NCI-H2196 (cell line): ENCODE results near the gene USP17L11.
"Not testable (repeated sequence)": the region's sequence is repeated elsewhere in the genome, so short reads cannot be mapped to it uniquely, and the experiment has no call there.

Source experiments
- DNase-seq: peaks from one replicate; lab custom pipeline; 2025; ENCODE audit not compliant: unreplicated experiment; lab: John Stamatoyannopoulos, UW

The USP17L11 gene

GRCh38 chr4:9215105-9215504 lies at the start of gene USP17L11:
Gene USP17L11, plus strand, starts transcription at chr4:9215405. Its CDS starts 0 bp downstream, at chr4:9215405.
- DNase-seq: not testable (repeated sequence)

- peak; percentile 25 for DNase-seq
These were observed 49.2 kb upstream of the USP17L11 start for GRCh38 chr4:9165990-9166389.

GRCh38 chr4:9169791-9170459 lies 45.3 kb upstream of the USP17L11 start, which contains the start of gene FAM90A26:
Gene FAM90A26, plus strand, starts transcription at chr4:9170409. Its CDS starts 2,764 bp downstream, at chr4:9173173.
- not testable (repeated sequence) for DNase-seq

- not testable (repeated sequence) for DNase-seq
These were observed 4.8 kb upstream of the USP17L11 start, which contains the start of gene USP17L10 for GRCh38 chr4:9210357-9210756. Gene USP17L10, plus strand, starts transcription at chr4:9210657. Its CDS starts 0 bp downstream, at chr4:9210657.

- not testable (repeated sequence) for DNase-seq
These were observed 504 bp upstream of the USP17L11 start for GRCh38 chr4:9214701-9215100.

GRCh38 chr4:9219852-9220251 lies 4.6 kb downstream of the USP17L11 start, which contains the start of gene USP17L12:
Gene USP17L12, plus strand, starts transcription at chr4:9220152. Its CDS starts 0 bp downstream, at chr4:9220152.
- not testable (repeated sequence) for DNase-seq

- not testable (repeated sequence) for DNase-seq
These were observed 9.4 kb downstream of the USP17L11 start, which contains the start of gene USP17L13 for GRCh38 chr4:9224596-9224995. Gene USP17L13, plus strand, starts transcription at chr4:9224896. Its CDS starts 0 bp downstream, at chr4:9224896.

GRCh38 chr4:9230249-9230648 lies 15.0 kb downstream of the USP17L11 start:
- not testable (repeated sequence) for DNase-seq

- not testable (repeated sequence) for DNase-seq
These were observed 18.9 kb downstream of the USP17L11 start, which contains the start of gene USP17L15 for GRCh38 chr4:9234085-9234484. Gene USP17L15, plus strand, starts transcription at chr4:9234385. Its CDS starts 0 bp downstream, at chr4:9234385.

- not testable (repeated sequence) for DNase-seq
These were observed 23.3 kb downstream of the USP17L11 start for GRCh38 chr4:9238461-9238860.

GRCh38 chr4:9243579-9243978 lies 28.4 kb downstream of the USP17L11 start, which contains the start of gene USP17L17:
Gene USP17L17, plus strand, starts transcription at chr4:9243879. Its CDS starts 0 bp downstream, at chr4:9243879.
- DNase-seq: not testable (repeated sequence)

- DNase-seq: not testable (repeated sequence)
These were observed 32.9 kb downstream of the USP17L11 start, which contains the start of gene USP17L18 for GRCh38 chr4:9247953-9248680. Gene USP17L18, plus strand, starts transcription at chr4:9248630. Its CDS starts 0 bp downstream, at chr4:9248630.

- DNase-seq: not testable (repeated sequence)
These were observed 37.9 kb downstream of the USP17L11 start, which contains the start of gene USP17L19 for GRCh38 chr4:9253078-9253477. Gene USP17L19, plus strand, starts transcription at chr4:9253378. Its CDS starts 0 bp downstream, at chr4:9253378.

- DNase-seq: not testable (repeated sequence)
These were observed 42.6 kb downstream of the USP17L11 start, which contains the start of gene USP17L20 for GRCh38 chr4:9257824-9258223. Gene USP17L20, plus strand, starts transcription at chr4:9258124. Its CDS starts 0 bp downstream, at chr4:9258124.

GRCh38 chr4:9262572-9262971 lies 47.4 kb downstream of the USP17L11 start, which contains the start of gene USP17L21:
Gene USP17L21, plus strand, starts transcription at chr4:9262872. Its CDS starts 0 bp downstream, at chr4:9262872.
- not testable (repeated sequence) for DNase-seq
